Adrenal gland (tissue), 5 donors: Measurements from ENCODE around the gene RCOR1.

ENCODE experiments used
- POLR2A ChIP-seq, 2 donors: fragments of 450-650 bp; IDR thresholded peaks; one replicate each; pipeline ENCODE4 v1.6.1; 2017; ENCODE audit warnings: antibody characterized with exemption in 2 of 2, mild to moderate bottlenecking in 2 of 2, moderate library complexity in 1 of 2
- TF ChIP-seq, protein P1 (sequence below), 6 experiments: fragments of 450-650 bp in 4 of 6; fragments of 200-600 bp in 2 of 6; sonication (generic) in 1 of 6; IDR thresholded peaks; 1 replicate in 5 of 6; 2 replicates in 1 of 6; pipeline versions ENCODE4 v1.5.1 to v1.8.0; 2016 to 2021; ENCODE audit warnings: antibody characterized with exemption in 6 of 6, mild to moderate bottlenecking in 2 of 6, moderate library complexity in 1 of 6
- donor health status: DM: no; HTN: no; CAD: no.

DNA sequence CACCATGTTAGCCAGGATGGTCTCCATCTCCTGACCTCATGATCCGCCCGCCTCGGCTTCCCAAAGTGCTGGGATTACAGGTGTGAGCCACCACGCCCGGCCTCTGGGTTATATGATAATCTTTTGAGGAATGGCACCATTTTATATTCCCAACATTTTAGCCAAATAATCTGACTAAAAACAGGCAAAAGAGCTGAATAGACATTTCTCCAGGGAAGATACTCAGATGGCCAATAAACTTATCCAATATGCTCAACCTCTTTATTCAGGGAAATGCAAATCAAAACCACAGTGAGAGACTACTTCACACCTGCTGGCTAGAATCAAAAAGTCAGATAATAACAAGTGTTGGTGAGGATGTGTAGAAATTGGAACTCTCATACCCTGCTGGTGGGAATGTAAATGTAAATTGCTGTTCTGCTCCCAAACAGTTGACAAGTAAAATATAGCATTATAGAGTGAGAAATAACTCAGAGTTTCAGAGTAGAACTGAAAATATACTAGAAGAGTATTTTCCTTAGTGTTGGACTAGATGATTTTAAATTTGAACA is 80.0 kb downstream of the RCOR1 start:
- TF ChIP-seq, protein P1, sequence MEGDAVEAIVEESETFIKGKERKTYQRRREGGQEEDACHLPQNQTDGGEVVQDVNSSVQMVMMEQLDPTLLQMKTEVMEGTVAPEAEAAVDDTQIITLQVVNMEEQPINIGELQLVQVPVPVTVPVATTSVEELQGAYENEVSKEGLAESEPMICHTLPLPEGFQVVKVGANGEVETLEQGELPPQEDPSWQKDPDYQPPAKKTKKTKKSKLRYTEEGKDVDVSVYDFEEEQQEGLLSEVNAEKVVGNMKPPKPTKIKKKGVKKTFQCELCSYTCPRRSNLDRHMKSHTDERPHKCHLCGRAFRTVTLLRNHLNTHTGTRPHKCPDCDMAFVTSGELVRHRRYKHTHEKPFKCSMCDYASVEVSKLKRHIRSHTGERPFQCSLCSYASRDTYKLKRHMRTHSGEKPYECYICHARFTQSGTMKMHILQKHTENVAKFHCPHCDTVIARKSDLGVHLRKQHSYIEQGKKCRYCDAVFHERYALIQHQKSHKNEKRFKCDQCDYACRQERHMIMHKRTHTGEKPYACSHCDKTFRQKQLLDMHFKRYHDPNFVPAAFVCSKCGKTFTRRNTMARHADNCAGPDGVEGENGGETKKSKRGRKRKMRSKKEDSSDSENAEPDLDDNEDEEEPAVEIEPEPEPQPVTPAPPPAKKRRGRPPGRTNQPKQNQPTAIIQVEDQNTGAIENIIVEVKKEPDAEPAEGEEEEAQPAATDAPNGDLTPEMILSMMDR (IDR thresholded peaks at IDR 0.05): no peak
- TF ChIP-seq POLR2A (IDR thresholded peaks at IDR 0.05): no peak
